Muscle layer of duodenum (tissue), 2 donors: Measurements from ENCODE around the gene SPRR2G.
"Not testable (repeated sequence)": the region's sequence is repeated elsewhere in the genome, so short reads cannot be mapped to it uniquely, and the experiment has no call there.

Experiments used
- H3K27ac ChIP-seq: one replicate; pipeline ENCODE4 v1.7.0; 2013; ENCODE audit warnings: mild to moderate bottlenecking, low read length
- H3K27me3 ChIP-seq: one replicate; pipeline ENCODE4 v1.7.0; 2013; ENCODE audit warnings: low read depth, mild to moderate bottlenecking, control low read depth, low read length
- H3K36me3 ChIP-seq, 2 donors: one replicate each; pipeline ENCODE4 v1.7.0; 2013; ENCODE audit warnings: low read length in 2 of 2, control low read depth in 1 of 2, mild to moderate bottlenecking in 1 of 2; ENCODE audit not compliant: insufficient read depth in 2 of 2, control insufficient read depth in 1 of 2
- H3K4me1 ChIP-seq, 2 donors: one replicate each; pipeline ENCODE4 v1.7.0; 2013; ENCODE audit warnings: low read length in 2 of 2, mild to moderate bottlenecking in 2 of 2, control low read depth in 1 of 2, moderate library complexity in 1 of 2; ENCODE audit not compliant: insufficient read depth in 2 of 2, control insufficient read depth in 1 of 2
- H3K4me3 ChIP-seq, 2 donors: one replicate each; pipeline ENCODE4 v1.7.0; 2013; ENCODE audit warnings: low read length in 2 of 2, low read depth in 1 of 2, mild to moderate bottlenecking in 1 of 2
- H3K9me3 ChIP-seq, 2 donors: one replicate each; pipeline ENCODE4 v1.7.0; 2013; ENCODE audit warnings: low read length in 2 of 2, control low read depth in 1 of 2, mild to moderate bottlenecking in 1 of 2; ENCODE audit not compliant: control insufficient read depth in 1 of 2
- donor health status: healthy.

SPRR2G gene

GRCh38 chr1:153141377-153141776, 9.3 kb downstream of the SPRR2G start:
- H3K4me1 ChIP-seq, result no peaks in the 10 kb centered on the region
- no peaks in the 10 kb centered on the region for H3K9me3 ChIP-seq
- H3K27me3 ChIP-seq, result no peaks in the 10 kb centered on the region
- no peaks in the 10 kb centered on the region for H3K36me3 ChIP-seq
- H3K27ac ChIP-seq, result no peak overlapping the region
- H3K4me3 ChIP-seq, result no peak overlapping the region

- Histone ChIP-seq H3K27ac (no peak overlapping the region), H3K4me1 (no peaks in the 10 kb centered on the region), H3K9me3 (no peaks in the 10 kb centered on the region)
Measured at GRCh38 chr1:153140484-153140883, 10.2 kb downstream of the SPRR2G start.

DNA sequence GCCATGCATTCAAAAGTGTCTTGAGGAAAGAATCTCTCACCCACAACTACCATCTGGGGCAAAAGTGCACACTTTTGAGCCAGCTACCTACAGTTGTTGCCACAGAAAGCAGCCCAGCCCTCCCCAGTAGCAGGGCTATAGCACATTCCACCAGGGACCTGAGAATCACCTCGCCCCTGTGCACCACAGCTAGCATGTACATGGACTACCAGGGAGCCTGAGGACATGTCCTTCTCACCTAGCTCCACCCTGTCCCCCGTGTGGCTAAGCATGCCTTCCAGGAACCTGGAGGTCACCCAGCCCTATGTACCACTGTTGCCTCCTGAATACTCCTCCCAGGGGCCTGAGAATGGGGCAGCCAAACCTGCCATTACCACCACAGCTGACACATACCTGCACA, 16.9 kb downstream of the SPRR2G start:
- H3K4me1 ChIP-seq, result no peaks in the 10 kb centered on the region
- H3K4me3 ChIP-seq, result no peak overlapping the region
- no peaks in the 10 kb centered on the region for H3K27me3 ChIP-seq
- H3K27ac ChIP-seq, result no peak overlapping the region
- no peaks in the 10 kb centered on the region for H3K9me3 ChIP-seq
- no peaks in the 10 kb centered on the region for H3K36me3 ChIP-seq

More at GRCh38 chr1:153140484-153140883, 10.2 kb downstream of the SPRR2G start:
- H3K4me3 ChIP-seq, result no peak overlapping the region
- no peaks in the 10 kb centered on the region for H3K36me3 ChIP-seq
- no peaks in the 10 kb centered on the region for H3K27me3 ChIP-seq

- H3K4me3 ChIP-seq, result no peak overlapping the region
- no peaks in the 10 kb centered on the region for H3K9me3 ChIP-seq
- no peaks in the 10 kb centered on the region for H3K4me1 ChIP-seq
- no peaks in the 10 kb centered on the region for H3K36me3 ChIP-seq
- no peaks in the 10 kb centered on the region for H3K27me3 ChIP-seq
- H3K27ac ChIP-seq, result no peak overlapping the region
Measured at GRCh38 chr1:153133267-153133666, 17.4 kb downstream of the SPRR2G start.

DNA sequence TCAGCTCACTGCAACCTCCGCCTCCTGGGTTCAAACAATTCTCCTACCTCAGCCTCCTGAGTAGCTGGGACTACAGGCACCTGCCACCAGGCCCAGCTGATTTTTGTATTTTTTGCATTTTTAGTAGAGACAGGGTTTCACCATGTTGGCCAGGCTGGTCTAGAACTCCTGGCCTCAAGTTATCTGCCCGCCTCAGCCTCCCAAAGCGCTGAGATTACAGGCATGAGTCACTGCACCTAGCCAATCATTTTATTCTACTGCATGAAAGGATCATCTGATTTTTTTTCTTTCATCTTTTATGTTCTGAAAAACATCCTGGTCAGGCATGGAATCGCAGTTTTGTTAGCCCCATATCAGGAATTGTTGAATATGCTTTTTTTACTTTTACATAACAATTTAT, 22.0 kb downstream of the SPRR2G start:
- not testable (repeated sequence) for H3K27ac ChIP-seq, H3K27me3 ChIP-seq, H3K4me3 ChIP-seq, H3K36me3 ChIP-seq, H3K4me1 ChIP-seq
- H3K9me3 ChIP-seq, result peaks cover 6 to 19% of the 10 kb centered on the region in 2 donors

- H3K27me3 ChIP-seq, result no peaks in the 10 kb centered on the region
- H3K4me1 ChIP-seq, result no peaks in the 10 kb centered on the region
- no peaks in the 10 kb centered on the region for H3K36me3 ChIP-seq
Measured at GRCh38 chr1:153127296-153127695, 23.4 kb downstream of the SPRR2G start.

DNA sequence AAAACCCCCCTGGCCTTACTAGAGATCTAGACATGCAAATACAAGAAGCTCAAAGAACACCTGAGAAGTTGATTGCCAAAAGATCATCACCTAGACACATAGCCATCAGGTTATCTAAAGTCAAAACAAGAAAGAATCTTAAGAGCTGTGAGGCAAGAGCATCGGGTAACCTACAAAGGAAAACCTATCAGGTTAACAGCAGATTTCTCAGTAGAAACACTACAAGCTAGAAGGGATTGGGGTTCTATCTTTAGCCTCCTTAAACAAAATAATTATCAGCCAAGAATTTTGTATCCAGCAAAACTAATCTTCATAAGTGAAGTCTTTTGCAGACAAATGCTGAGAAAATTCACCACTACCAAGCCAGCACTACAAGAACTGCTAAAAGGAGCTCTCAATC, 25.2 kb downstream of the SPRR2G start:
- Histone ChIP-seq H3K4me3 (no peak overlapping the region), H3K27me3 (no peaks in the 10 kb centered on the region), H3K4me1 (no peaks in the 10 kb centered on the region), H3K36me3 (no peaks in the 10 kb centered on the region), H3K9me3 (peaks cover 6 to 22% of the 10 kb centered on the region in 2 donors), H3K27ac (no peak overlapping the region)

More at GRCh38 chr1:153127296-153127695, 23.4 kb downstream of the SPRR2G start:
- H3K9me3 ChIP-seq, result peaks cover 6 to 22% of the 10 kb centered on the region in 2 donors
- no peak overlapping the region for H3K27ac ChIP-seq
- H3K4me3 ChIP-seq, result no peak overlapping the region

DNA sequence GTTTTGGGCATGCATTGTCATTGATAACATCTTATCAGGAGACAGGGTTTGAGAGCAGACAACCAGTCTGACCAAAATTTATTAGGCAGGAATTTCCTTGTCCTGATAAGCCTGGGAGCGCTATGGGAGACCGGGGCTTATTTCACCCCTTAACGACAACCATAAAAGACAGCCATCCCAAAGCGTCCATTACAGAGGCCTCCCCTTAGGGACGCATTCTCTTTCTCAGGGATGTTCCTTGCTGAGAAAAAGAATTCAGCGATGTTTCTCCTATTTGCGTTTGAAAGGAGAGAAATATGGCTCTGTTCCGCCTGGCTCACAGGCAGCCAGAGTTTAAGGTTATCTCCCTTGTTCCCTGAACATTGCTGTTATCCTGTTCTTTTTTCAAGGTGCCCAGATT, 26.9 kb downstream of the SPRR2G start:
- not testable (repeated sequence) for H3K27me3 ChIP-seq, H3K4me1 ChIP-seq, H3K4me3 ChIP-seq, H3K27ac ChIP-seq, H3K36me3 ChIP-seq
- peaks cover 6 to 22% of the 10 kb centered on the region in 2 donors for H3K9me3 ChIP-seq

DNA sequence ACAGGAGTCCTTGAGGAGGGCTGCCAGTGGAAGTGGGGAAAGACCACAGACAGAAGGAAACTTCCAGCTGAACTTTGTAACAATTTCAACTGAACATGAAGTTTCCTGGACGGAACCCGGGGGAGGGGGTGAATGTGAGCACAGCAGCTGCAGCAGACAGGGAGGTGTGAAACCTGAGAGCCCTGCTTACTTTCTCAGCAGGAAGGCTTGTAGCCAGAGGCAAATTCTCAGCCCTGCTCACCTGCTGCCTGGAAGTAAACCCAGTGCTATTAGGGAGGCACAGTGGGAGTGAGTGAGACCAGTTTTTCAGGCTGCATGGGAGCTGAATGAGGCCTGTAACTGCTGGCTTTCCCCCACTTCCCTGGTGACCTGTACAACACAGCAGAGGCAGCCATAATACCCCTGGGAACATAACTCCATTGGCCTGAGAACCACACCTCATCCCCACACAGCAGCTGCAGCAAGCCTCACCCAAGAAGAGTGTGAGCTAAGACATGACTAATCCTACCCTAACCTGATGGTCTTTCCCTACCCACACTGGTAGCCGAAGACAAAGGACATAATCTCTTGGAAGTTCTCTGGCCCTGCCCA, 27.8 kb downstream of the SPRR2G start:
- Histone ChIP-seq H3K4me3 (no peak overlapping the region), H3K27me3 (no peaks in the 10 kb centered on the region), H3K4me1 (no peaks in the 10 kb centered on the region), H3K27ac (no peak overlapping the region), H3K36me3 (no peaks in the 10 kb centered on the region), H3K9me3 (peaks cover 6 to 22% of the 10 kb centered on the region in 2 donors)

- no peaks in the 10 kb centered on the region for H3K27me3 ChIP-seq
- peaks cover 2 to 18% of the 10 kb centered on the region in 2 donors for H3K9me3 ChIP-seq
- H3K36me3 ChIP-seq, result no peaks in the 10 kb centered on the region
- no peaks in the 10 kb centered on the region for H3K4me1 ChIP-seq
- H3K27ac ChIP-seq, result no peak overlapping the region
- H3K4me3 ChIP-seq, result no peak overlapping the region
Measured at GRCh38 chr1:153120945-153121344, 29.7 kb downstream of the SPRR2G start.

DNA sequence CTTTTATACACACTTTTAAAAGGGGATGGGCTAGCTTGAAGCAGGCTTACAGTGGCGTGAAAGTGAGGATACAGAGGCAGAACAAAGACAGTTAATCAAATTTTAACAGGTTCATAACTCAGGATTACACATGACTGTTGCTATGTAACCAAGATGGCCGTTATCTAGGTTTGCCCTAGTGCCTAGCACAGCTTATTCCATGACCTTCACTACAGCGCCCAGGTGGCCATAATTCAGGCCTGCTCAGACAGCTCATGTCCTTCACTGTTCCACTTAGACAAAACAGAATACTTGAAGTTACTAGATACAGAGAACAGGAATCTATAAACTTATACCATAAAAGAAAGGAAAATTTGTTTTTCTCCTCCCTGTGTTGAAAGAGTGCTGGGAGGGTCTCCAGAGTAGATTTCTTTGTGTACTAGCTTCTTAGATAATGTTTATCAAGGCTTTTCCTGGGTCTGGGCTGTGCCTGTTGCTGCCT, 31.2 kb downstream of the SPRR2G start:
- Histone ChIP-seq H3K27me3 (no peaks in the 10 kb centered on the region), H3K4me3 (no peak overlapping the region), H3K4me1 (no peaks in the 10 kb centered on the region), H3K36me3 (no peaks in the 10 kb centered on the region), H3K9me3 (peaks cover 0 to 6% of the 10 kb centered on the region in 2 donors), H3K27ac (no peak overlapping the region)

DNA sequence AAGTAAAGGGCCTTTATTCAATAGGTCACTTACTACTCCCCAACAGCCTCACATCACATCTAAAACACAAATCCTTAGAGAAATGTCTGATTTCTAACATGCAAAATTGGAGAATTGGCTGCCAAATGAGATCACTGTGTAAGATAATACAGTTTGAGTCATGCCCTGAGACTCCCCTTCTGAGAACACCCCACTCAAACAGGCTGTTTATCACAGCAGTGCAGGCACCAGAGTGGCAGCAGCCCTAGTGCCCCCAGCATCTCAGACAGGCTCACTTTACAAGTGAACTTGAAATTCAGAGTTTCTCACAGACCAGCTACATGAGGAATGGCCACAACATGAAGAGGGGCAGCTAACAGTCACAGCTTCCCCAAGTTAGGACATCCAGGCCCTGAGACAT, 35.4 kb downstream of the SPRR2G start:
- not testable (repeated sequence) for H3K27ac ChIP-seq, H3K36me3 ChIP-seq, H3K4me3 ChIP-seq, H3K4me1 ChIP-seq, H3K9me3 ChIP-seq, H3K27me3 ChIP-seq
